Gastroesophageal sphincter (tissue), 3 donors: ENCODE measurements around the gene THSD4.

Source experiments
- CTCF ChIP-seq, 4 experiments: fragments of 200-600 bp in 2 of 4; fragments of 450-650 bp in 2 of 4; sonication (generic) in 1 of 4; IDR thresholded peaks; one replicate each; pipeline ENCODE4 v1.5.1; 2017 to 2019; ENCODE audit warnings: antibody characterized with exemption in 4 of 4, mild to moderate bottlenecking in 2 of 4, moderate library complexity in 2 of 4
- EP300 ChIP-seq: sonication (generic); formaldehyde crosslinking; IDR thresholded peaks from one replicate; pipeline ENCODE4 v1.6.1; 2017; ENCODE audit warnings: antibody characterized with exemption, mild to moderate bottlenecking
- POLR2A ChIP-seq, 2 donors: fragments of 450-650 bp; IDR thresholded peaks; one replicate each; pipeline ENCODE4 v1.6.1; 2017; ENCODE audit warnings: antibody characterized with exemption in 2 of 2, mild to moderate bottlenecking in 2 of 2, moderate library complexity in 1 of 2
- POLR2AphosphoS5 ChIP-seq: sonication (generic); formaldehyde crosslinking; IDR thresholded peaks from one replicate; pipeline ENCODE4 v1.6.1; 2017; ENCODE audit warnings: antibody characterized with exemption

GRCh38 chr15:71572452-71573053, 457.3 kb downstream of the THSD4 start:
- TF ChIP-seq CTCF (IDR thresholded peaks at IDR 0.05) (peak in 1 of 4 experiments; percentile 20), POLR2AphosphoS5 (no peak), EP300 (no peak), POLR2A (IDR thresholded peaks at IDR 0.05) (no peak)
